PC-3 (cell line): ENCODE data around the gene IL1R2. TPM values are rescaled to one million over a fixed set of nuclear protein-coding genes. Genes with fewer than 3 reads are reported as not detected.

Experiments
- ATAC-seq: fragments of 200-7000 bp; cut with Tn5 transposase; 2 replicates; pipeline ENCODE4 v1.9.1; 2020; ENCODE audit warnings: mild to moderate bottlenecking, moderate library complexity
- BruUV-seq: library from RNA; stranded (reverse); fragments of 400-500 nt; replicated peaks from 2 replicates; lab custom pipeline; 2021; lab: Mats Ljungman, UMichigan
- CTCF ChIA-PET: fragments of 300-600 bp; sonication (Branson Sonifier 250); formaldehyde crosslinking; loops from one replicate; lab custom pipeline; 2022; ENCODE audit warnings: antibody characterized with exemption; lab: Charles Lee
- POLR2A ChIA-PET: fragments of 300-600 bp; sonication (Branson Sonifier 250); formaldehyde crosslinking; loops from one replicate; lab custom pipeline; 2022; ENCODE audit warnings: antibody characterized with exemption; ENCODE audit not compliant: unreplicated experiment; lab: Charles Lee
- DNase-seq: peaks from one replicate; pipeline ENCODE4 v3.0.0-alpha.2; 2015
- H2AFZ ChIP-seq: fragments of 300-600 bp; sonication (generic); 2 replicates; pipeline ENCODE4 v1.6.0; 2016; ENCODE audit warnings: antibody characterized with exemption, low read length
- H3F3A ChIP-seq: fragments of 300-600 bp; sonication (generic); one replicate; pipeline ENCODE4 v1.6.0; 2017; ENCODE audit warnings: antibody characterized with exemption, low read length, control low read depth, mild to moderate bottlenecking; ENCODE audit not compliant: unreplicated experiment
- H3K27ac ChIP-seq: fragments of 300-600 bp; sonication (generic); 2 replicates; pipeline ENCODE4 v1.5.1; 2016; ENCODE audit warnings: mild to moderate bottlenecking, low read length
- H3K27me3 ChIP-seq: fragments of 300-600 bp; sonication (generic); 2 replicates; pipeline ENCODE4 v1.6.1; 2016; ENCODE audit warnings: low read length, mixed read lengths
- H3K36me3 ChIP-seq: fragments of 300-600 bp; sonication (generic); 2 replicates; pipeline ENCODE4 v1.6.1; 2016; ENCODE audit warnings: low read depth, mixed run types, low read length, mixed read lengths
- H3K4me1 ChIP-seq: fragments of 300-600 bp; sonication (generic); 2 replicates; pipeline ENCODE4 v1.5.1; 2016; ENCODE audit warnings: low read length; ENCODE audit not compliant: insufficient read depth
- H3K4me2 ChIP-seq: fragments of 300-600 bp; sonication (generic); 2 replicates; pipeline ENCODE4 v1.6.0; 2016; ENCODE audit warnings: low read length
- H3K4me3 ChIP-seq: fragments of 300-600 bp; sonication (generic); 2 replicates; pipeline ENCODE4 v1.5.1; 2016; ENCODE audit warnings: mild to moderate bottlenecking, low read length, mixed read lengths
- H3K79me2 ChIP-seq: fragments of 300-600 bp; sonication (generic); 2 replicates; pipeline ENCODE4 v1.6.1; 2017; ENCODE audit warnings: low read length, mixed read lengths
- H3K9ac ChIP-seq: fragments of 300-600 bp; sonication (generic); 2 replicates; pipeline ENCODE4 v1.6.0; 2016; ENCODE audit warnings: mild to moderate bottlenecking, low read length
- H3K9me2 ChIP-seq: fragments of 300-600 bp; sonication (generic); replicated peaks from 2 replicates; pipeline ENCODE4 v1.6.1; 2016; ENCODE audit warnings: mixed run types, low read length, mixed read lengths
- H3K9me3 ChIP-seq: fragments of 300-600 bp; sonication (generic); 2 replicates; pipeline ENCODE4 v1.6.1; 2016; ENCODE audit warnings: low read length, mixed read lengths
- H4K20me1 ChIP-seq: fragments of 300-600 bp; sonication (generic); 2 replicates; pipeline ENCODE4 v1.6.1; 2016; ENCODE audit warnings: low read length, mixed read lengths
- CTCF ChIP-seq: fragments of 300-600 bp; sonication (generic); conservative IDR thresholded peaks from 2 replicates; pipeline ENCODE4 v1.5.1; 2017; ENCODE audit warnings: antibody characterized with exemption, low read depth, mild to moderate bottlenecking, low read length
- EZH2 ChIP-seq: fragments of 300-600 bp; sonication (generic); IDR thresholded peaks from one replicate; pipeline ENCODE4 v1.6.1; 2017; ENCODE audit warnings: antibody characterized with exemption, mild to moderate bottlenecking, low read length; ENCODE audit not compliant: unreplicated experiment
- EZH2phosphoT487 ChIP-seq: fragments of 300-600 bp; sonication (generic); IDR thresholded peaks from 2 replicates; pipeline ENCODE4 v1.6.1; 2018; ENCODE audit warnings: mild to moderate bottlenecking, antibody characterized with exemption, low read length, borderline replicate concordance
- intact Hi-C: fragments of 100-400 bp; cut with micrococcal nuclease; formaldehyde crosslinking; loops from 2 replicates; pipeline ENCODE4 v1.9.0; 2023
- total RNA-seq: library from RNA; depleted of rRNA; stranded (reverse); fragments of >200 nt; gene quantifications from 2 replicates; pipeline ENCODE4 v1.2.3, GENCODE V29; 2014

The IL1R2 gene
- total RNA-seq, 1 experiment from 2014 or later, result 6.0 TPM

DNA sequence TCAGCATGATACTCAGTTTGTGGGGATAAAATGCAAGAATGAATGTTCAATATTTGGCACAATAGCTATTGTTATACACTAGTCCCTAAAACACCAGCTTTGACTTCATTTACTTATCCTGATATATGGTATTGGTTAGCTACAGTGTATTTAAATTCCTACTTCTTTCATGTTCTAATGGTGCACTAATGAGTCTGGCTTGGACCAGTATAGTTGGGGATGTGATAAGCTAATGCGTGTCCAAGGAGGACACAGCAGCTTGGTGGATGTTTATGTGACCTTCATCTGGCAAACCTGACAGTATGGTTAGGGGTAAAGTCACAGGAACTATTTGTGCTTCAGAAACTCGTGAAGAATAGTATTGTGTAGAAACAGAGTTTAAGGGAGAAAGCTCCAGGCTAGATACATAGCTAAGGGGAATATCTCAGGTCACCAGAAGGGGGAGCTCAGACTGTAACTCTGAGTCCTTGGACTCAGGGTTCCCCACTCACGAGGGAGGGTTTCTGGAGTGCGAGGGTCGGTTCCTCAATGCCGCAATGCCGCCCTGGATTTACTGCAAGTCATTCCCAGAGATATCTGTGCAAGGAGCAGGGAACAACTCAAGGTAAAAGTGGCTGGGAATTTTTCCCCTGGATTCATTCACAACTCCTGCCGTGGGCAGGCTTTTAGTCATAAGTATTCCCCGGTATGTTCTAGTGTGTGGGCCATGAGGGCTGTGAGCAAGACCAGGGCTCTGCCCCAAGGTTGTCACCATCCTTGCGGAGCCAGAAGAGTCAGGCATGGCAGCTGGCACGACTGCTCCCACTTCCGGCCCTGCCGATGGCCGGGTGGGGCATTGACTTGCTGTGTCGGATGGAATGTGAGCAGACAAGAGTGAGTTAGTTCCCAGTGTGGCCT, 14.5 kb downstream of the IL1R2 start:
- TF ChIP-seq EZH2, result no peak
- no peak for TF ChIP-seq EZH2phosphoT487
- peak; percentile 83 for TF ChIP-seq CTCF
- no TSS peak for BruUV-seq
- Histone ChIP-seq H3K36me3 (no peaks in the 10 kb centered on the region), H3K4me1 (peaks cover 15% of the 10 kb centered on the region), H3K9me2 (no peaks in the 10 kb centered on the region), H3F3A (no peaks in the 10 kb centered on the region), H4K20me1 (no peaks in the 10 kb centered on the region), H3K4me2 (no peak overlapping the region), H3K9ac (no peak overlapping the region), H2AFZ (no peak overlapping the region), H3K4me3 (no peak overlapping the region), H3K27ac (no peak overlapping the region), H3K9me3 (no peaks in the 10 kb centered on the region), H3K79me2 (no peaks in the 10 kb centered on the region), H3K27me3 (no peaks in the 10 kb centered on the region)
- ChIA-PET POLR2A (interaction anchor here (0.5 kb wide), 1 partner anchor 76 kb away, joined by 4 read pairs; no protein-coding TSS in a partner anchor), CTCF (interaction anchor here (0.7 to 1.9 kb wide), 3 partner anchors 14 to 235 kb away, joined by 4 to 17 read pairs (median 8); no protein-coding TSS in a partner anchor)
- peak; percentile 78 for ATAC-seq
- intact Hi-C loops, result no loop called here
- peak; percentile 63 for DNase-seq

DNA sequence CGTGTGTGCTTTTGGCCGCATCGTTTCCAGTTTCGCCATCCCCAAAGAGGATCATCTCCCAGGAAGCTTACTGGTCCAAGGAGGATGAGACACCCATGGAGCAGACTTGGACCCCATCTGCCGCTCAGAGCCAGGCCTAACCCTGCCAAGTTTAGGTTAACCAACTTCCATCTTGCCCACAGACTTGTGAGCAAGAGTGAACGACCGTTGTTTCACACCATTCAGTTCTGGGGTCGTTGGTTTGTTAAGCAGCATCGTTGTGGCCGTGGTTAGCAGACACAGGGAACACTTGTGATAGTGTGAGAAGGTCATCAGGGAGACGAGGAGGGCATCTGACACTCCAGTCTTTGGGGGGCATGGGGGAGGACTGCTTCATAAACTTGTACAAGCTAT, 15.1 kb downstream of the IL1R2 start:
- BruUV-seq, result no TSS peak
- Histone ChIP-seq H3K4me1 (peaks cover 9% of the 10 kb centered on the region), H3K9ac (no peak overlapping the region), H3K4me3 (no peak overlapping the region), H3K27ac (no peak overlapping the region), H3K27me3 (no peaks in the 10 kb centered on the region), H3K9me2 (no peaks in the 10 kb centered on the region), H4K20me1 (no peaks in the 10 kb centered on the region), H3K79me2 (no peaks in the 10 kb centered on the region), H3F3A (no peaks in the 10 kb centered on the region), H2AFZ (no peak overlapping the region), H3K9me3 (no peaks in the 10 kb centered on the region), H3K4me2 (no peak overlapping the region), H3K36me3 (no peaks in the 10 kb centered on the region)
- intact Hi-C loops, result no loop called here
- DNase-seq (no peak), ATAC-seq (no peak)
- ChIA-PET POLR2A (no interaction called here), CTCF (interaction anchor here (1.9 kb wide), 1 partner anchor 234 kb away, joined by 17 read pairs; no protein-coding TSS in a partner anchor)
- TF ChIP-seq CTCF (no peak), EZH2phosphoT487 (no peak), EZH2 (no peak)

- H3K9me3 ChIP-seq, result no peaks in the 10 kb centered on the region
- ChIA-PET CTCF (no interaction called here), POLR2A (no interaction called here)
- 0 out of 2 replicates have a peak, but pooled peaks cover 4% of the 10 kb centered on the region for H3K4me1 ChIP-seq
- intact Hi-C loops, result no loop called here
- H3K79me2 ChIP-seq, result no peaks in the 10 kb centered on the region
- no peaks in the 10 kb centered on the region for H3K36me3 ChIP-seq
- BruUV-seq, result no TSS peak
- no peaks in the 10 kb centered on the region for H3K9me2 ChIP-seq
- H3K4me2 ChIP-seq, result no peak overlapping the region
- no peaks in the 10 kb centered on the region for H4K20me1 ChIP-seq
- no peak overlapping the region for H2AFZ ChIP-seq
- H3K27me3 ChIP-seq, result no peaks in the 10 kb centered on the region
- no peak for TF ChIP-seq EZH2
- no peak for TF ChIP-seq CTCF
- TF ChIP-seq EZH2phosphoT487, result no peak
- no peak overlapping the region for H3K4me3 ChIP-seq
- no peak overlapping the region for H3K27ac ChIP-seq
- H3F3A ChIP-seq, result no peaks in the 10 kb centered on the region
- DNase-seq (no peak), ATAC-seq (no peak)
- no peak overlapping the region for H3K9ac ChIP-seq
Measured at GRCh38 chr2:102008490-102008889, 16.7 kb downstream of the IL1R2 start.
